Measurements from ENCODE around the gene HGS. TPM values are rescaled to one million over a fixed set of nuclear protein-coding genes. Genes with fewer than 3 reads are reported as not detected.

Gene HGS, protein sequence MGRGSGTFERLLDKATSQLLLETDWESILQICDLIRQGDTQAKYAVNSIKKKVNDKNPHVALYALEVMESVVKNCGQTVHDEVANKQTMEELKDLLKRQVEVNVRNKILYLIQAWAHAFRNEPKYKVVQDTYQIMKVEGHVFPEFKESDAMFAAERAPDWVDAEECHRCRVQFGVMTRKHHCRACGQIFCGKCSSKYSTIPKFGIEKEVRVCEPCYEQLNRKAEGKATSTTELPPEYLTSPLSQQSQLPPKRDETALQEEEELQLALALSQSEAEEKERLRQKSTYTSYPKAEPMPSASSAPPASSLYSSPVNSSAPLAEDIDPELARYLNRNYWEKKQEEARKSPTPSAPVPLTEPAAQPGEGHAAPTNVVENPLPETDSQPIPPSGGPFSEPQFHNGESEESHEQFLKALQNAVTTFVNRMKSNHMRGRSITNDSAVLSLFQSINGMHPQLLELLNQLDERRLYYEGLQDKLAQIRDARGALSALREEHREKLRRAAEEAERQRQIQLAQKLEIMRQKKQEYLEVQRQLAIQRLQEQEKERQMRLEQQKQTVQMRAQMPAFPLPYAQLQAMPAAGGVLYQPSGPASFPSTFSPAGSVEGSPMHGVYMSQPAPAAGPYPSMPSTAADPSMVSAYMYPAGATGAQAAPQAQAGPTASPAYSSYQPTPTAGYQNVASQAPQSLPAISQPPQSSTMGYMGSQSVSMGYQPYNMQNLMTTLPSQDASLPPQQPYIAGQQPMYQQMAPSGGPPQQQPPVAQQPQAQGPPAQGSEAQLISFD
- 88.5 TPM for total RNA-seq (2013)
- polyA plus RNA-seq (100 to 1,000 TPM in 1 of 3 donors, 10 to 100 TPM in 2; 19.3 to 200 (median 28.0) TPM), polyA minus RNA-seq (79.8 and 99.8 TPM in 2 replicates), total RNA-seq (92.0 to 168 (median 134) reads per million in 11 experiments)

DNA sequence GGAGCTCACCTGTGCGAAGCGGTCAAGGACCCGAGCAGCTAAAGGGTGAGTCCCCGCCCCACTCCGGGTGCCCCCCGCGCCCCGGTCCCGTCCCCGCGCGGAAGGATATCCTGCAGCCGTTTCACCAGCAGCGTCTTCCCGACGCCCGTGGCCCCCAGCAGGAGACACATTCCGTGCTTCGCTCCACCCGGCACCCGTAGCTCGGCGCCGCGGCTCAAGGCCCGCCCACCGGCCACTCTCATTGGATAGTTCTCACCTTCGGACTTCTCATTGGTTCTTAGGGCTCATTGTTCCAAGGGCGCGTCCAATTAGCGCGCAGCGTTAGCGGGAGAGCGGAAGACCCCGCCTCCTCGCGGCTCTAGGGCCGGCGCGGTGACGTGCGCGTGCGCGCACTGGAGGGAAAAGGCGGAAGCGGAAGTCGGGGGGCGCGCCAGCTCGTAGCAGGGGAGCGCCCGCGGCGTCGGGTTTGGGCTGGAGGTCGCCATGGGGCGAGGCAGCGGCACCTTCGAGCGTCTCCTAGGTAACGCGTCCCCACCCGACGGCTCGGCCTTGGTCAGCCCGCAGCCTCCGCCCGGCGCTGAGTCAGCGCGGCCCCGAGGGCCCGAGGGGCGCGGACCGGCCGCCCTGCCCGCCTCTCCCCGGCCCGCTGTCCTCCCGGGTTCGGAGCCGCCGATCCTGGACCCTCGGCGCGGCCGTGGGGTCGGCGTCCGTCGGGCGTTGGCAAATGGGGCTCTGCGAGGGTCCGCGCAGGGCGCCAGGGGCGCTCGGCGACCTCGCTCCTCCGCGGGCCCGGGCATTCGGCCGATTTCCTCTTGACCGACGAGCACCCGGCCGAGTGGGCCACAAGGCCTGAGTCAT lies at the start of gene HGS, which contains the start of gene ARL16:
TSS of gene HGS (plus strand) at position 428 of the 858 bp plus-strand sequence. CDS start at position 484, 56 bp downstream.
TSS of gene ARL16 (minus strand) at position 214 of the 858 bp plus-strand sequence. CDS start at position 170, 44 bp downstream.
- no peaks in the 10 kb centered on the region for H3K9me3 ChIP-seq (replicated peaks in 1 of 2; ENCODE audit: control insufficient read depth in 1 of 2, insufficient read depth in 1 of 2, low read length in 2 of 2)
- Mint-ChIP-seq H3K4me1 (peaks cover 25% of the 10 kb centered on the region), H3K36me3 (peaks cover 31 to 51% of the 10 kb centered on the region in 2 donors), H3K9me3 (no peaks in the 10 kb centered on the region), H3K4me3 (peak within 1 kb of the TSS; percentile 87 to 92), H3K27ac (peak within 1 kb of the TSS; percentile 86 to 98 (median 94)), H3K27me3 (ENCODE audit: low read depth in 3 of 3) (peaks cover 0 to 1% (median 0%) of the 10 kb centered on the region in 3 donors)
- DNase-seq: peak; percentile 98 to 99 (median 99)
- peaks cover 49% of the 10 kb centered on the region for H4K20me1 ChIP-seq (ENCODE audit: insufficient read depth, low read length)
- H3K36me3 ChIP-seq (replicated peaks in 1 of 2; ENCODE audit: control insufficient read depth in 1 of 2, insufficient read depth in 2 of 2, low read length in 2 of 2): peaks cover 43 to 45% of the 10 kb centered on the region in 2 donors
- H3K27me3 ChIP-seq (ENCODE audit: control insufficient read depth in 2 of 2, insufficient read depth in 2 of 2, low read length in 2 of 2): no peaks in the 10 kb centered on the region
- no peak for TF ChIP-seq CTCF (IDR thresholded peaks at IDR 0.05)
- under 1% methylated on average over 107 of the region's 112 CpGs for WGBS (ENCODE audit: insufficient coverage)
- H3K4me3 ChIP-seq (replicated peaks in 1 of 3; ENCODE audit: low read depth in 2 of 3, low read length in 3 of 3): peak within 1 kb of the TSS; percentile 84 to 99 (median 97)
- intact Hi-C loops (cut with micrococcal nuclease): loop anchor here (1.0 to 2.0 kb wide), 4 partner anchors 17 to 19 kb away; partner anchors contain the start of genes MRPL12 (in 2 of the 2), CCDC137 (in 1 of the 2) and OXLD1 (in 1 of the 2)
- peak within 1 kb of the TSS; percentile 93 for H3K4me2 ChIP-seq (replicated peaks; ENCODE audit: extremely low read depth, low read length, poor library complexity, severe bottlenecking)
- H3K4me1 ChIP-seq (ENCODE audit: control insufficient read depth in 1 of 2, insufficient read depth in 2 of 2, low read length in 2 of 2): peaks cover 22 to 25% of the 10 kb centered on the region in 2 donors
- H3K79me2 ChIP-seq (ENCODE audit: insufficient read depth, low read length): peaks cover 74% of the 10 kb centered on the region
- H3K27ac ChIP-seq (ENCODE audit: low read depth in 1 of 2, low read length in 2 of 2): peak within 1 kb of the TSS; percentile 51 to 94
- H2AFZ ChIP-seq (ENCODE audit: insufficient read depth, low read depth, low read length, poor library complexity, severe bottlenecking): peak within 1 kb of the TSS; percentile 93
- peak within 1 kb of the TSS; percentile 98 for H3K9ac ChIP-seq (ENCODE audit: insufficient read depth, low read length, poor library complexity, severe bottlenecking)
